ENCODE measurements around the gene BCAS3.

DNA sequence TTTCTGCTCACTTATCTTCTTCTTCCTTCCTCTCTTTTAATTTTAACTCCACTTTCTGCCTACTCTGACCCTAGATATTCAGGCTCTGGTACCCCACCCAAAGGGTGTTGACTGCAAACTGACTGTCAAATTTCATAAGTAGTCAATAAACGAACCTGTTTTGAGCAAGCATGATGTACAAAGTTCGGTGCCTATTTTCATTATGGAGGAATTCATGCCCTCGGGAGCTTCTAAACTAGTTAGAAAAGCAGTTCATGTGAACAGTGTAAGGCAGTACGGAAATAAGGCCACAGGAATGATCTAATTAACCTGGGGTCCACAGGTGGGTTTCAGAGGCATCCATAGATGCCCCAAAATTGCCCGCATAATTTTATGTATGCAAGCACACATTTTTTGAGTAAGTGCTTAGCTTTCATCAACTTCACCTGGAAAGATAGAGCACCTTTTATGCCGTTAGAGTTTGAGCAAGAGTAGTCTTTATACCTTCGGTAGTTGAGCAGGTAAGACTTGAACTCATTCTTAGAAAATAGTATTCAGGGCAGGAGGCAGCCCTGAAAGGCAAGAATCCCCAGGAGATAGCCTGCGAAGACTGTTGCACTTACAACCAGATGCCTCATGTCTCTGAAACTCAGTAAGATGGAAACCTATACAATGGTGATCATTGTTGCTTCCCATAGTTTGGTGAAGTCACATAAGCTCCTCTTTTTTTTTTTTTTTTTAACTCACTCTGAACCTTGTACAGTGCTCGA is 685.4 kb downstream of the BCAS3 start:
- TF ChIP-seq GATA3 (IDR thresholded peaks at IDR 0.05; ENCODE audit: low read depth, low read length) (no peak), GATA2 (IDR thresholded peaks at IDR 0.05; ENCODE audit: low read depth, low read length) (no peak)

Data from SH-SY5Y (cell line).